ENCODE data around the gene ENTPD2.
A peak's percentile ranks its signal among the peaks of the same experiment; 100 is the strongest.
"Not testable (repeated sequence)": the region's sequence is repeated elsewhere in the genome, so short reads cannot be mapped to it uniquely, and the experiment has no call there.

Gene ENTPD2

DNA sequence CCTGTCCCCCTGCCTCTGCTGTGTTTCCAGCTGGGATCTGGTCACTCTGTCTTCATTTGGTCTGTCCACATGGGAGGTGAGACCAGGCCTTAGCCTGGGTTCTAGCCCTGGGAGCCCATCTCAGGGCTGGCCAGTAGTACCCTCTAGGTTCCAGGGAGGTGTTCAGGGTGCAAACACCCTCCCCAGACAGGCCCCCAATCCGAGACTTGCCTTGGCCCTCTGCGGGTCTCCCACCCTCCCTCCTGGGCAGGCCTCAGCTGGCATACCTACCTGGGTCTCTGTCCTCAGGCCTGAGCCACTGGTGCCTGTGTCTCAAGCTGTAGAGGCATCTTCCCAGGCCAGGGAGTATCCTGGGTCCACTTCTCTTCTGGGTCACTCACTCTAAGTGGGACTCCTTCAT, 17.4 kb upstream of the ENTPD2 start:
- Mint-ChIP-seq H3K36me3 (ENCODE audit: low read depth) (no peaks in the 10 kb centered on the region), H3K27me3 (peaks cover 6% of the 10 kb centered on the region), H3K4me3 (peak overlapping the region; percentile 72), H3K27ac (peak overlapping the region; percentile 66), H3K9me3 (no peaks in the 10 kb centered on the region), H3K4me1 (ENCODE audit: low read depth) (peaks cover 14% of the 10 kb centered on the region)
- DNase-seq: no peak

DNA sequence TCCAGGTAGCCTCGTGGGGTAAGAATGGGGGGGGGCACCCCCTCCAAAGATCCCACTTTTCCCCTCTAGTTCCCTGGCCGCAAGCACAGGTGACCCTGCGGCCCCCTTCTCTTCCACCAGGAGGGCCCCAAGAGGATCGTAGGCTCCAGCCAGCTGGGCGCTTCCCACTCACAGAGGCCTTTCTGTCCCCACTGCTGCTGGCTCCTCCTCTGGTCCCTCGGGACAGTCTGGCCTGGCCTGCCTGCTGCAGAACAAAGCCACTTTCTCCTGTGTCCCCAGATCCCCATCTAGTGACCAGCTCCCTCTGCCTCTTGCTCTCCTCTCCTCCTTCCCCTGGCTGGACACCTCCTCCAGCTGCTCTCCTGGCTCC, 17.0 kb upstream of the ENTPD2 start:
- DNase-seq: no peak
- H3K4me3 Mint-ChIP-seq: peak overlapping the region; percentile 72
- H3K27ac Mint-ChIP-seq: peak overlapping the region; percentile 66
- H3K27me3 Mint-ChIP-seq: peaks cover 6% of the 10 kb centered on the region
- peaks cover 14% of the 10 kb centered on the region for H3K4me1 Mint-ChIP-seq (ENCODE audit: low read depth)
- no peaks in the 10 kb centered on the region for H3K36me3 Mint-ChIP-seq (ENCODE audit: low read depth)
- no peaks in the 10 kb centered on the region for H3K9me3 Mint-ChIP-seq

DNA sequence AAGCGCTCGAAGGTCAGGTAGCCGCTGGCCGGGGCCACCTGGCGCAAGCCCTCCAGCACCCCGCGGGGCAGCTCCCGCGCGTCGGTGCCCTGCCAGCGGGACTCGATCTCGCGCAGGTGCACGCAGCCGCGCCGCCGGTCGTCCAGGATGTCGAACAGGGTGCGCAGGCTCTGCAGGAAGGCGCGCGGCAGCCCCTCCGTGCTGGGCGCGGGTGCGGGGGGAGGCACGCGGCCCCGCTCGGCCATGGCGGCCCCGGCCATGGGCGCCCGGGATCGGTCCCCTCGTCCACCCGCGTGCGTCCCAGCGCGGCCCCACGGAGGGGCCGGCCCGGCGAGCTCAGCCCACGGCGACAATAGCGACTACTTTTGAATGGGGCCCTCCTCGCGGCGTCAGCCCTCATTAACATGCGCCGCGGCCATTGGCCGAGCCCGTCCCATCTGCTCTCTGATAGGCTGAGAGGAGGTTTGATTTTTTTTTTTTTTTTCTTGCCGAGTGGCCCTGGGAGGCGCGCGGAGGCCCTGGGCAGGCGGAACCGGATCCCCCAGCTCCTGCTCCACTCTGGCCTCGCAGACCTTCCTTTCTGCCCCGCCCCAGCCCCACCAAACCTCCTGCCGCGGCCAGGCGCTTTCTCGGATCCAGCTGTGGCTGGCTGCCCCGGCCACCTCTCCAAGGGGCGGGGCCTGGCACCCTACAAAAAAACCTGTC, 16.5 kb upstream of the ENTPD2 start, which contains the start of gene SAPCD2:
SAPCD2 (minus strand) TSS at position 357 of the 705 bp plus-strand sequence; CDS start at position 260, 97 bp downstream.
- DNase-seq: peak; percentile 88
- H3K4me3 Mint-ChIP-seq: peak within 1 kb of the TSS; percentile 72
- no peaks in the 10 kb centered on the region for H3K36me3 Mint-ChIP-seq (ENCODE audit: low read depth)
- no peaks in the 10 kb centered on the region for H3K9me3 Mint-ChIP-seq
- H3K27ac Mint-ChIP-seq: peak within 1 kb of the TSS; percentile 66
- peaks cover 6% of the 10 kb centered on the region for H3K27me3 Mint-ChIP-seq
- peaks cover 14% of the 10 kb centered on the region for H3K4me1 Mint-ChIP-seq (ENCODE audit: low read depth)

DNA sequence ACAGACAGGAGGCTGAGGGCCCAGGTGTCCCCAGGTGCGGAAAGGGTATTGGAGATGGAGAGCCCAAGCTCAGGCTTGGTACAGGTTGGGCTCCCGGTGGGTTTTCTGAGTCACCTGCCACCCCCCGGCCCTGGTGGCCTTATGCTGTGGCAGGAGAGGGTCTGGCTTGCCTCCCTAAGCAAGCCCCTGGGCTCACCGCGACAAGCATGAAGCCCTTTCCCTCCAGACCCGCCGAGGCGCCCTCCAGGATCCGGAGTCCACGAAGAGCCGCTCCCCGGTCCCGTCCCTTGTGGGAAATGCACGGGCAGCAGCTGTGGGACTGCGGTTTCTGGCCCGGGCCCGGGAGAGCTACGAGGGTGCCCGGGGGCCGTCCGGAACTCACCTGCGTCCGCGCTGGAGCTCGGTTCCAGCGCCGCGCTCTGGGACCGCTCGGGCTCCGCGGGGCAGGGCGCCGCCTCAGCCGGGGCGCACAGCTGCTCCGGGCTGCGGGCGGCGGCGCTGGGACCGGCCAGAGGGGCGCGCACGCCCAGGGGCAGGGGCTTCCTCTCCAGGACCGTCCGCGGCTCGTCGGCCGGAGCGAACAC, 15.7 kb upstream of the ENTPD2 start:
- peak overlapping the region; percentile 66 for H3K4me3 Mint-ChIP-seq
- H3K27me3 Mint-ChIP-seq: peaks cover 6% of the 10 kb centered on the region
- H3K36me3 Mint-ChIP-seq (ENCODE audit: low read depth): no peaks in the 10 kb centered on the region
- no peaks in the 10 kb centered on the region for H3K9me3 Mint-ChIP-seq
- no peak for DNase-seq
- H3K27ac Mint-ChIP-seq: no peak overlapping the region
- peaks cover 14% of the 10 kb centered on the region for H3K4me1 Mint-ChIP-seq (ENCODE audit: low read depth)

DNA sequence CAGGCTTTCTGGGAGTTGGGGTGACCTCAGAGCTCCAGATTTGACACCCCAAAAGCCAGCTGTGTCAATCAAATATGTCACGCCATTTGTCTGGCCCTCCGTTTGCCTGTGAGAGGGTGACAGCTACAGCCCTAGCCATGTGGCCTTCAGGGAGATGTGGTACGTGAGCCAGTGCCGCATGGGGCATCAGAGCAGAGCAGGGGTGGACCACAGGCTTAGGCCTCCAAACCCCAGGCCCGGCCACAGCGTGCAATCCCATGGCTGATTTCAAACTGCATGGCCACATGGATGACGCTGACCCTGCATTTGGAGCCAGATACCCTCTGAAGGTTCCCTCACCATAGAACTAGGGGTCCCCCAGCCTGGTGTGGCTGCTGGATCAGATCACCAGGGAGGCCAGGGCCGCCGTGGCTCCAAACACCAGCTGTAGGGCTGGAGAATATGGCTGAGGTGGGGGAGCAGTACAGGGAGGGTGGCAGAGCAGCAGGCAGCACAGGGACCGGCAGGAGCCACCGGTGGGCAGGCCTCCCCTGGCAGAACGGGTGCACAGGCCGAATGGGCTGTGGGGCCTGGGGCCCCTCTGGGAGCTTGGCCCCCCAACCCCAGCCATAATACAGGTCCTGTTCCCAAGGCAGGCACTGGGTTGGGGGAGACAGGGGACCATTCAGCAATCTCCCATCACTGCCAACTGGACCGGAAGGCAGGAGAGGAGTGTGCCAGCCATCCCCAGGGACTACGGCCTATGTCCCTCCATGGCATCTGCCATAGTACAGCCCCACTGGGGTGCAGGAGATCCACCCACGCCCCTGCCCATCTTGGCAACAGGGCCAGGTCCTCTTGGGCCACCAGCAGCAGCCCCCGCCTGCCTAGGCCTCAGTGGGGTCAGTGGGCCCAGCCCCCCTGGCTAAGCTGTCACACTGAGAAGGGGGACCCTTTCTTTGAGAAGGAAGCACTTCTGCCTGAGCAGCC, 15.0 kb upstream of the ENTPD2 start:
- H3K36me3 Mint-ChIP-seq (ENCODE audit: low read depth): peaks cover 2% of the 10 kb centered on the region
- H3K27me3 Mint-ChIP-seq: peaks cover 8% of the 10 kb centered on the region
- peak overlapping the region; percentile 66 for H3K4me3 Mint-ChIP-seq
- H3K9me3 Mint-ChIP-seq: no peaks in the 10 kb centered on the region
- H3K27ac Mint-ChIP-seq: no peak overlapping the region
- H3K4me1 Mint-ChIP-seq (ENCODE audit: low read depth): peaks cover 16% of the 10 kb centered on the region
- DNase-seq: peak; percentile 32

DNA sequence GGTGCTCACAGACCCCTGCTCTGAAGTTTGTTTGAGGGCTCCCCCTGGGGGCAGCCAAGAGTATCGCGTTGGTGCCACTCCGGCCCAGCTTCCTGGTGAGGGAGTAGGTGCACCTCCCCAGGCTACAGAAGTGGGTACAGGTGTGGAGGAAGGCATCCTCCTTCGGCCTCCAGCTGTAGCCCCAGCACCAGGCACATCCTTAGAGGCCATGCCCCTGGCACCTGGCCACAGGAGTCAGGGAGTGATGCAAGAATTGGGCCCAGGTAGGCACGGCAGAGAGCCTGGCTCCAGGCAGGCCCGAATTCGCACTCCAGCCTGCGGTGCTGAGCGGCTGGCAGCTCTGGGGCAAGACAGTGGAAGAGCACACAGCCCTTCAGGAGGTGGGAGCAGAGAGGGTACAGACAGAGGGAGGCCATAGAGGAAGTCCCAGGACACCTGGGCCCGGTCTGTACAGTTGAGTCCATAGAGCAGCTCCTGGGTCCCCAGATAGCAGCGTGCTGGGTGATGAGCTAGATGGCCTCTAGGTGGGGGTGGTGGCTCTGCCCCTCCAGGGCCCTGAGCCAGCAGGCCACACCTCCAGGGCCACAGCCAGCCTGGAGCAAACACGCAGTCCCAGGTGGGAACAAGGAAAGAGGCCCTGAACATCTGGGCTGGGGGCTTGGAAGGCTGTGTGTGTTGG, 14.1 kb upstream of the ENTPD2 start:
- Mint-ChIP-seq H3K27me3 (peaks cover 8% of the 10 kb centered on the region), H3K36me3 (ENCODE audit: low read depth) (peaks cover 2% of the 10 kb centered on the region), H3K4me3 (peak overlapping the region; percentile 25), H3K27ac (no peak overlapping the region), H3K9me3 (no peaks in the 10 kb centered on the region), H3K4me1 (ENCODE audit: low read depth) (peaks cover 16% of the 10 kb centered on the region)
- DNase-seq: peak; percentile 88

DNA sequence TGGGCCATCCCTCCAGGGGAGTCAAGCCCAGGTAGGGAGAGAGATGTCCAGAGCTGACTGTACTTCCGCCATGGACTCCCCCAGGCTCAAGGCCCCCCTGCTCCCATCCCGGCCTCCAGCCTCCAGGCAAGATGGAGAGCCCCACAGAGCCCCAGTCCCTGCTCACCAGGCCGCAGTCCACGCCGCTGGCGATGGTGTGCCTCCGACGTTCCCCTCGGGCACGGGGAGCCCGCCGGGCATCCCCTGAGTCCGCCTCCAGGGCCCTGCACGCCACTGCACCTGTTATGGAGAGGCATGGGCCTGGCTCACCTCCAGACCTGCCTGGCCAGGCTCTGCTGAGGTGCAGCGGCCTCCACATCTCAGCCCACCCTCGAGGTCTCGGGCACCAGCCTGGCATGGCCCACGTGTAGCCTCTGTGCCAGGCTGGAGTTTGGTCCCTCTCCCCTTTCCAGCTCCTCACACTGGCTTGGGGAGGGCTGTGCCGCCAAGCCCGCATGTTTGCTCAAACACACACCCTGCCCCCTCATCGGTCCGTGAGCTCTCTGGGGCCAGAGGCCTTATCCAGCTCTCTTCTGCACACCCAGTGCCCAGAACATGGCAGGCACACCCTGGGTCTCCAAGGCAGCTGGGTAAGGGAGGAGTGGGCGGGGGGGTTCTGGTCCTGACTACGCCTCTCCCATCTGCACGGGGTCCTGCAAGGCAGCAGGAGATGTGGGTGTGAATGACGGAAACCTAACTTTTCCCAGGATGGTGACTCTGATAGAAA, 12.4 kb upstream of the ENTPD2 start:
- DNase-seq: no peak
- H3K9me3 Mint-ChIP-seq: no peaks in the 10 kb centered on the region
- H3K27ac Mint-ChIP-seq: no peak overlapping the region
- no peak overlapping the region for H3K4me3 Mint-ChIP-seq
- H3K27me3 Mint-ChIP-seq: peaks cover 8% of the 10 kb centered on the region
- peaks cover 2% of the 10 kb centered on the region for H3K36me3 Mint-ChIP-seq (ENCODE audit: low read depth)
- peaks cover 15% of the 10 kb centered on the region for H3K4me1 Mint-ChIP-seq (ENCODE audit: low read depth)

DNA sequence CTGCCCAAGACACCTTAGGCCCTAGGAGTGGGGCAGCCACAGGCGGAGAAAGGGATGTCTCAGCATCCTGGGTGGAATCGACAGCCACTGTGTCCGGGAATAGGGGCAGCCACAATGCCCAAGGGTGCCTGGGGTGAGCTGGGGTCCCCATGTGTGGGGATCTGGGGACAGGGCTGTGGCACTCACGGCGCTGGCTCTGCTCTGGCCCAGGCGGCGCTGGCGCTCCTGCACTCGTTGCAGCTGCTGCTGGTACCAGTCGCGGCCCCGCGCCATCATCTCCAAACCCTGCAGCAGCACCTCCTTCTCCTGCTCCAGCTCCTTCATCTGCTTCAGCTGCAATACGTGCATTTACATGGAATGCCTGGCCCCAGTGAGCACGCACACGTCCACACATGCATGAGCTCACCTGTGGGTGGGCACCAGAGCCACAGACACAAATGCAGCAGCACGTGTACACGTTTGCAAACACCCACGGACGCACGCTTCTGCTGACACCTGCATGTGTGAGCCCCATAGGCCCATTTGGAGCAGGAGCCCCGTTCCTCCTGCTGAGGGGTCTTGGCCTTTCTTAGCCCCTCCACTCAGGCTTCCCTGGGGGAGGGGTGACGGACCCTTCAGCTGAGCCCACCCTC, 11.6 kb upstream of the ENTPD2 start:
- H3K4me3 Mint-ChIP-seq: no peak overlapping the region
- H3K9me3 Mint-ChIP-seq: no peaks in the 10 kb centered on the region
- no peak for DNase-seq
- peaks cover 8% of the 10 kb centered on the region for H3K27me3 Mint-ChIP-seq
- H3K36me3 Mint-ChIP-seq (ENCODE audit: low read depth): peaks cover 2% of the 10 kb centered on the region
- no peak overlapping the region for H3K27ac Mint-ChIP-seq
- H3K4me1 Mint-ChIP-seq (ENCODE audit: low read depth): peaks cover 7% of the 10 kb centered on the region

DNA sequence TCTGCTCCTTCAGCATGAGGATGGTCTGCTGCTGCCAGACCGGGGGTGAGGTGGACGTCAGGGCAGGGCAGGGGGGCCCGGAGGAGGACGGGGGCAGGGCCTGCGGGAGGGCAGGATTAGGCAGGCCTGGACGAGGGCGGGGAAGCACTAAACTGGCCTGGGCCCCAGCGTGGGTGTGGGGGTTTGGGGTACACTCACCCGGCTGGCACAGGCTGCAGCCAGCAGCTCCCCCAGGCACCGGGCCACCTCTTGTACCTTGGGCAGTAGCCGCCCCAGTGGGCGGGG, 11.0 kb upstream of the ENTPD2 start:
- H3K36me3 Mint-ChIP-seq (ENCODE audit: low read depth): peaks cover 2% of the 10 kb centered on the region
- H3K9me3 Mint-ChIP-seq: no peaks in the 10 kb centered on the region
- peaks cover 7% of the 10 kb centered on the region for H3K4me1 Mint-ChIP-seq (ENCODE audit: low read depth)
- peaks cover 8% of the 10 kb centered on the region for H3K27me3 Mint-ChIP-seq
- H3K4me3 Mint-ChIP-seq: no peak overlapping the region
- DNase-seq: no peak
- no peak overlapping the region for H3K27ac Mint-ChIP-seq

DNA sequence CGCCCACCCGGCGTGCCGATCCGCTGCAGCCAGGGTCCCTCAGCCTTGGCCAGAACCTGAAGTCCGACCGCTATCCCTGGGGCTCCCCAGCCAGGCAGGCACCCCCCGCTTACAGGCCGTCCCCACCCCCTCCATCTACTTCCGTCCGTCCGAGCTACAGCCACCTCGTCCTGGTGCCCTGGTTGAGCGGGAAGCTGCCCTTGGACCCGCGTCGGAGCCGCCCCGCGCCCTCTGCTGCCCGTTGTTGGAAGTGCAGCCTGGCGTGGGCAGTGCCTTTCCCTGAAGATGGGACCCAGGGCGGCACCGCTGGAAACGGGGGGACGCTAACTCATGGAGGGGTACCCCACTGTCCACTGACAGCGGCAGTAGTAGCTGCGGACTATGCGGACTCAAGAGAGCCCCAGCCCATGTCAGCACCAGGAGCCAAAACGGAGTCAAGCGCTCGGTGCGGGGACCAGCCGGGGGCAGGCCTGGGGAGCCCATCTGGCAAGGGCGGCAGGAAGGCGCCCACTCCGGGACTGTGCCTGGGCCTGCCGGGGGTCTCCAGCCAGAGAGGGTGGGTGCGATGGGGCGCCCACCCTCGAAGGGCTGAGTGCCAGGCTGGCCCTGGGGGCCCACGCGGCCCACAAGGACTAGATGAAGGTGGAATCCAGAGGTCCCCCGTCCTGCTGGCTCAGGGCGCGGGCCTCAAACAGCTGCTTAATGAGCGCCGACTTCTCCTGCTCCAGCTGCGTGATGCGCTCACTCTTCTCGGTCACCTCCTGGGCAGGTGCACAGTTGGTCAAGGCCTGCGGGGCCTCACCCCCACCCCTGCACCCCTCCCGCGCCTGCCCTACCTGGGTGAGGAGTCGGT, 10.4 kb upstream of the ENTPD2 start:
- Mint-ChIP-seq H3K27me3 (peaks cover 8% of the 10 kb centered on the region), H3K27ac (no peak overlapping the region), H3K36me3 (ENCODE audit: low read depth) (peaks cover 2% of the 10 kb centered on the region), H3K4me3 (no peak overlapping the region), H3K4me1 (ENCODE audit: low read depth) (peaks cover 7% of the 10 kb centered on the region), H3K9me3 (no peaks in the 10 kb centered on the region)
- peak; percentile 81 for DNase-seq

DNA sequence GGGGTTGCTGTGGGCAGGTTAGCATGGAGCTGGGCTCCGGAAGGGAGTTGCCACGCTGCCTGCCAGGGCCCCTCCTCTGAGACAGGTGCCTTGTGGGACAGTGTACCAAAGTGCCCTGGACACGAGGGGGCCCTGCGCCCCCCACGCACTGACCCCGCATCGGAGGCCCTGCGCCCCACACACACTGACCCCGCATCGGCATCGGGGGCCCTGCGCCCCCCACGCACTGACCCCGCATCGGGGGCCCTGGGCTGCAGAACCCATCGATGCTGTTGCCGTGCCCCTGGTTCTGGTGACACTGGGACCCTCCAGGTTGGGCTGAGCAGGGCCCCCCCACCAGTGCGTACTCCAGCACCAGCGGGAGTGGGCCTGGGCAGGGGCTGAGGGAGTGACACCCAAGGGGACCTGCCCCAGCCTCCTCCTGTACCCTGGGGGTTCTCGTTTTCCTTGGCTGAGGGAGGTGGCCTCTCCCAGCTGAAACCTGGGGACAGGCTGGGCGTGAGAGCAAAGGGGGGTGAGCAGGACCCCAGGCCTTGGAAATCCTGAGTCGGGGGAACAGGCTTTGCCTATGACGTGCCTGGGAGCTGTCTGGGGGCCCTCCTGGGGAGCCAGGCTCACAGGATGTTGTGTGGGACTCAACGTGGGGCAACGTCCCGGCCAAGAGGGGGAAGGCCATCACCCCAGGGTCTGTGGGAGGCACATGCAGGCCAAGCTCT, 9.6 kb upstream of the ENTPD2 start:
- peaks cover 2% of the 10 kb centered on the region for H3K36me3 Mint-ChIP-seq (ENCODE audit: low read depth)
- H3K9me3 Mint-ChIP-seq: no peaks in the 10 kb centered on the region
- no peak overlapping the region for H3K27ac Mint-ChIP-seq
- no peak overlapping the region for H3K4me3 Mint-ChIP-seq
- DNase-seq: no peak
- peaks cover 7% of the 10 kb centered on the region for H3K4me1 Mint-ChIP-seq (ENCODE audit: low read depth)
- peaks cover 6% of the 10 kb centered on the region for H3K27me3 Mint-ChIP-seq

DNA sequence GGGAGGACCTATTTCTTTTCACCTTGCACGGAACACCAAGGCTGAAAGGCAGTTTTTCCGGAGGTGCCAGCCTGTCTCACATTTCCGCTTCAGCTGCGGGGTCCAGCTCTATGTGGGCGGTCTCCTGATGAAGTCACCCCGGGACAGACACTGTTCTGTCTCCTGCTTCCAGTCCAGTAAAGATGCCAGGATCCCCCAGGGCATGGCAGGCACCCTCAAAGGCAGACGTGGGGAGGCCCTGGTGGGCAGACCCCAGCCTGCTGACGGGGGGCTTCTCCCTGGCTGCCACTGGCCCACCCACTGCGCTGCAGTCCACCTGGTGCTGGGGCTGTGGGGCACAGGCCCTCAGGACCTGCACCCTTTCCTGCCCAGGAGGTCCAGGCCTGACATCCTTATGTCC, 8.9 kb upstream of the ENTPD2 start:
- H3K27me3 Mint-ChIP-seq; DNase-seq; H3K4me3 Mint-ChIP-seq; H3K9me3 Mint-ChIP-seq; H3K4me1 Mint-ChIP-seq (ENCODE audit: low read depth); H3K27ac Mint-ChIP-seq; H3K36me3 Mint-ChIP-seq (ENCODE audit: low read depth): not testable (repeated sequence)
